ENCODE data around the gene ESPL1. TPM values are rescaled to one million over a fixed set of nuclear protein-coding genes. Genes with fewer than 3 reads are reported as not detected.

Gene ESPL1
- total and polyA plus RNA-seq, 4 donors = 2.8 to 19.3 (median 3.7) TPM

GRCh38 chr12:53231671-53231920 lies 36.5 kb upstream of the ESPL1 start:
- peaks cover 0 to 15% (median 0%) of the 10 kb centered on the region in 4 donors for H3K27me3 ChIP-seq (ENCODE audit: control insufficient read depth in 4 of 4, insufficient read depth in 4 of 4, low read length in 3 of 4)
- whole genome bisulfite sequencing = 3% methylated on average over 9 of the region's 9 CpGs
- no peaks in the 10 kb centered on the region for H3K36me3 ChIP-seq (ENCODE audit: control insufficient read depth in 4 of 4, insufficient read depth in 3 of 4, low read depth in 1 of 4, low read length in 3 of 4)
- H3K4me3 ChIP-seq (ENCODE audit: low read depth in 1 of 3, low read length in 3 of 3) = peak overlapping the region in 2 of 3 donors; percentile 9 to 49
- H3K9me3 ChIP-seq (ENCODE audit: control insufficient read depth in 4 of 4, low read length in 3 of 4) = no peaks in the 10 kb centered on the region
- H3K4me1 ChIP-seq (ENCODE audit: control insufficient read depth in 4 of 4, insufficient read depth in 4 of 4, low read length in 3 of 4) = peaks cover 0 to 4% (median 2%) of the 10 kb centered on the region in 4 donors
- peak overlapping the region; percentile 47 to 59 for H3K27ac ChIP-seq (ENCODE audit: low read depth in 1 of 2, low read length in 2 of 2)
- H3K9ac ChIP-seq (ENCODE audit: low read depth in 1 of 2, low read length in 2 of 2) = no peak overlapping the region
- no peak for TF ChIP-seq ATF3 (IDR thresholded peaks at IDR 0.05)
- TF ChIP-seq TAF1 (conservative IDR thresholded peaks at IDR 0.05) = no peak
- no peak for TF ChIP-seq CTCF (IDR thresholded peaks at IDR 0.05; ENCODE audit: low read depth, low read length, missing input control)
- TF ChIP-seq NR2F2 (IDR thresholded peaks at IDR 0.05) = no peak
- TF ChIP-seq SP1 (IDR thresholded peaks at IDR 0.05) = no peak
- no peak for TF ChIP-seq HNF4A (conservative IDR thresholded peaks at IDR 0.05)
- TF ChIP-seq GABPA (IDR thresholded peaks at IDR 0.05 in 1 of 2, conservative IDR thresholded peaks at IDR 0.05 in 1 of 2) = no peak
- TF ChIP-seq REST (IDR thresholded peaks at IDR 0.05) = no peak
- no peak for TF ChIP-seq RXRA (IDR thresholded peaks at IDR 0.05)
- no peak for TF ChIP-seq MAX (IDR thresholded peaks at IDR 0.05)
- TF ChIP-seq FOXA1 (IDR thresholded peaks at IDR 0.05) = no peak
- TF ChIP-seq HNF4G (IDR thresholded peaks at IDR 0.05) = no peak
- no peak for TF ChIP-seq JUND (IDR thresholded peaks at IDR 0.05)
- TF ChIP-seq YY1 (IDR thresholded peaks at IDR 0.05) = no peak
- DNase-seq (ENCODE audit: low spot score) = no peak

- H3K4me1 ChIP-seq (ENCODE audit: control insufficient read depth in 4 of 4, insufficient read depth in 4 of 4, low read length in 3 of 4) = peaks cover 0 to 4% (median 2%) of the 10 kb centered on the region in 4 donors
- no peak within 1 kb of the TSS for H3K9ac ChIP-seq (ENCODE audit: low read depth in 1 of 2, low read length in 2 of 2)
- TF ChIP-seq REST (IDR thresholded peaks at IDR 0.05) (no peak), HNF4A (conservative IDR thresholded peaks at IDR 0.05) (no peak), RXRA (IDR thresholded peaks at IDR 0.05) (no peak), JUND (IDR thresholded peaks at IDR 0.05) (no peak), SP1 (IDR thresholded peaks at IDR 0.05) (no peak), FOXA2 (IDR thresholded peaks at IDR 0.05) (no peak), HNF4G (IDR thresholded peaks at IDR 0.05) (no peak), ATF3 (IDR thresholded peaks at IDR 0.05) (no peak), ZBTB33 (IDR thresholded peaks at IDR 0.05) (no peak)
- H3K36me3 ChIP-seq (ENCODE audit: control insufficient read depth in 4 of 4, insufficient read depth in 3 of 4, low read depth in 1 of 4, low read length in 3 of 4) = no peaks in the 10 kb centered on the region
- no peaks in the 10 kb centered on the region for H3K9me3 ChIP-seq (ENCODE audit: control insufficient read depth in 4 of 4, low read length in 3 of 4)
- H3K27me3 ChIP-seq (ENCODE audit: control insufficient read depth in 4 of 4, insufficient read depth in 4 of 4, low read length in 3 of 4) = peaks cover 0 to 15% (median 0%) of the 10 kb centered on the region in 4 donors
- DNase-seq (ENCODE audit: low spot score) = no peak
- peak within 1 kb of the TSS in 2 of 3 donors; percentile 9 to 49 for H3K4me3 ChIP-seq (ENCODE audit: low read depth in 1 of 3, low read length in 3 of 3)
- H3K27ac ChIP-seq (ENCODE audit: low read depth in 1 of 2, low read length in 2 of 2) = peak within 1 kb of the TSS; percentile 47 to 59
- WGBS = 3% methylated on average over 44 of the region's 44 CpGs
These were observed 36.0 kb upstream of the ESPL1 start, which contains the start of gene RARG for GRCh38 chr12:53231921-53232645. RARG (minus strand) TSS chr12:53232209; CDS start chr12:53227545, 4,664 bp downstream.
